ENCODE data around the gene FGD3. TPM values are rescaled to one million over a fixed set of nuclear protein-coding genes. Genes with fewer than 3 reads are reported as not detected.

Gene FGD3
- total RNA-seq, 1 donor from 2014 or later, result 0.58 TPM

GRCh38 chr9:92965759-92966517 is 18.6 kb downstream of the FGD3 start:
- H3K4me3 ChIP-seq (ENCODE audit: low read depth, low read length), result no peak overlapping the region
- no peak for TF ChIP-seq CTCF (conservative IDR thresholded peaks at IDR 0.05; ENCODE audit: low read depth, low read length)
- no peak for DNase-seq (ENCODE audit: low read depth)

- no peak for TF ChIP-seq CTCF (conservative IDR thresholded peaks at IDR 0.05; ENCODE audit: low read depth, low read length)
- DNase-seq (ENCODE audit: low read depth), result no peak
- no peak overlapping the region for H3K4me3 ChIP-seq (ENCODE audit: low read depth, low read length)
Measured at GRCh38 chr9:92966518-92966800, 19.1 kb downstream of the FGD3 start.

- TF ChIP-seq CTCF (conservative IDR thresholded peaks at IDR 0.05; ENCODE audit: low read depth, low read length), result no peak
- H3K4me3 ChIP-seq (ENCODE audit: low read depth, low read length), result no peak overlapping the region
Measured at GRCh38 chr9:92968081-92968480, 20.8 kb downstream of the FGD3 start.

GRCh38 chr9:92969516-92970466 is 22.5 kb downstream of the FGD3 start:
- TF ChIP-seq CTCF (conservative IDR thresholded peaks at IDR 0.05; ENCODE audit: low read depth, low read length), result no peak

More at GRCh38 chr9:92968081-92968480, 20.8 kb downstream of the FGD3 start:
- DNase-seq (ENCODE audit: low read depth), result no peak

GRCh38 chr9:92970467-92970923 is 23.2 kb downstream of the FGD3 start:
- no peak for TF ChIP-seq CTCF (conservative IDR thresholded peaks at IDR 0.05; ENCODE audit: low read depth, low read length)
- no peak overlapping the region for H3K4me3 ChIP-seq (ENCODE audit: low read depth, low read length)
- no peak for DNase-seq (ENCODE audit: low read depth)

More at GRCh38 chr9:92969516-92970466, 22.5 kb downstream of the FGD3 start:
- no peak for DNase-seq (ENCODE audit: low read depth)
- no peak overlapping the region for H3K4me3 ChIP-seq (ENCODE audit: low read depth, low read length)

GRCh38 chr9:92971121-92971520 is 23.8 kb downstream of the FGD3 start:
- DNase-seq (ENCODE audit: low read depth), result no peak
- no peak overlapping the region for H3K4me3 ChIP-seq (ENCODE audit: low read depth, low read length)
- TF ChIP-seq CTCF (conservative IDR thresholded peaks at IDR 0.05; ENCODE audit: low read depth, low read length), result no peak

All from epithelial cell of proximal tubule (primary cell).